Nephron progenitor cell (in vitro differentiated cells): ENCODE results near the gene CD52.

ENCODE experiments used
- DNase-seq: peaks from one replicate; pipeline ENCODE4 v3.0.0; 2021
- H3K27ac Mint-ChIP-seq: 2 replicates; pipeline ENCODE4 v1.8.0; 2021; ENCODE audit warnings: mild to moderate bottlenecking, moderate library complexity, mixed read lengths
- H3K27me3 Mint-ChIP-seq: 2 replicates; pipeline ENCODE4 v1.8.0; 2021; ENCODE audit warnings: mild to moderate bottlenecking, low read depth, mixed read lengths; ENCODE audit not compliant: poor library complexity
- H3K36me3 Mint-ChIP-seq: 2 replicates; pipeline ENCODE4 v1.8.0; 2021; ENCODE audit warnings: low read depth, mixed read lengths
- H3K4me1 Mint-ChIP-seq: 2 replicates; pipeline ENCODE4 v1.8.0; 2021; ENCODE audit warnings: mixed read lengths
- H3K4me3 Mint-ChIP-seq: 2 replicates; pipeline ENCODE4 v1.8.0; 2021; ENCODE audit warnings: mild to moderate bottlenecking, moderate library complexity, mixed read lengths
- H3K9me3 Mint-ChIP-seq: 2 replicates; pipeline ENCODE4 v1.8.0; 2021; ENCODE audit warnings: mild to moderate bottlenecking, moderate library complexity, mixed read lengths
- TF ChIP-seq, protein P1 (sequence below): fragments of 200-600 bp; sonication (generic); IDR thresholded peaks from 2 replicates; pipeline ENCODE4 v1.5.0; 2021; ENCODE audit warnings: antibody characterized with exemption

Gene CD52

DNA sequence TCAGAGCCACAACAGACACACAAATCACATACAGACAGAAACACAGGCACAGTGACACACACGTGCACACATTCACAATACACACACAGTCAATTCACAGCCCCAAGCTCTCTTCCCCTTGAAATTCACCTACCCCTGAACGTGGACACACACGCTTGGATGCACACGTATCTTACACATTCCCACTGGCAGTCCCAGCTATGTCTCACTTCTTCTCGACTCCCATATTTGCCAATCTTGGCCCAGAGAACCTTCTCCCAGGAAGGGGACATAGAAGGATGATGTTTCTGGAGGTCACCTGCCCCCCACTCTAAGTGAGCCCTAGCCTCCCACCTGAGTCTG, 34.6 kb downstream of the CD52 start:
- H3K36me3 Mint-ChIP-seq, result no peaks in the 10 kb centered on the region
- peaks cover under 1% of the 10 kb centered on the region for H3K27me3 Mint-ChIP-seq
- H3K9me3 Mint-ChIP-seq, result no peaks in the 10 kb centered on the region
- TF ChIP-seq, protein P1, sequence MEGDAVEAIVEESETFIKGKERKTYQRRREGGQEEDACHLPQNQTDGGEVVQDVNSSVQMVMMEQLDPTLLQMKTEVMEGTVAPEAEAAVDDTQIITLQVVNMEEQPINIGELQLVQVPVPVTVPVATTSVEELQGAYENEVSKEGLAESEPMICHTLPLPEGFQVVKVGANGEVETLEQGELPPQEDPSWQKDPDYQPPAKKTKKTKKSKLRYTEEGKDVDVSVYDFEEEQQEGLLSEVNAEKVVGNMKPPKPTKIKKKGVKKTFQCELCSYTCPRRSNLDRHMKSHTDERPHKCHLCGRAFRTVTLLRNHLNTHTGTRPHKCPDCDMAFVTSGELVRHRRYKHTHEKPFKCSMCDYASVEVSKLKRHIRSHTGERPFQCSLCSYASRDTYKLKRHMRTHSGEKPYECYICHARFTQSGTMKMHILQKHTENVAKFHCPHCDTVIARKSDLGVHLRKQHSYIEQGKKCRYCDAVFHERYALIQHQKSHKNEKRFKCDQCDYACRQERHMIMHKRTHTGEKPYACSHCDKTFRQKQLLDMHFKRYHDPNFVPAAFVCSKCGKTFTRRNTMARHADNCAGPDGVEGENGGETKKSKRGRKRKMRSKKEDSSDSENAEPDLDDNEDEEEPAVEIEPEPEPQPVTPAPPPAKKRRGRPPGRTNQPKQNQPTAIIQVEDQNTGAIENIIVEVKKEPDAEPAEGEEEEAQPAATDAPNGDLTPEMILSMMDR, result no peak
- peak overlapping the region; percentile 95 for H3K27ac Mint-ChIP-seq
- H3K4me1 Mint-ChIP-seq, result peaks cover 64% of the 10 kb centered on the region
- no peak for DNase-seq
- peak overlapping the region; percentile 15 for H3K4me3 Mint-ChIP-seq

GRCh38 chr1:26353210-26353859, 35.6 kb downstream of the CD52 start:
- H3K27ac Mint-ChIP-seq, result peak overlapping the region; percentile 57
- H3K36me3 Mint-ChIP-seq, result no peaks in the 10 kb centered on the region
- TF ChIP-seq, protein P1, result no peak
- no peaks in the 10 kb centered on the region for H3K9me3 Mint-ChIP-seq
- H3K27me3 Mint-ChIP-seq, result peaks cover 11% of the 10 kb centered on the region
- H3K4me3 Mint-ChIP-seq, result no peak overlapping the region
- peaks cover 59% of the 10 kb centered on the region for H3K4me1 Mint-ChIP-seq
- DNase-seq, result no peak

- Mint-ChIP-seq H3K27me3 (peaks cover 20% of the 10 kb centered on the region), H3K9me3 (no peaks in the 10 kb centered on the region), H3K27ac (peak within 1 kb of the TSS; percentile 57), H3K4me1 (peaks cover 66% of the 10 kb centered on the region), H3K36me3 (no peaks in the 10 kb centered on the region), H3K4me3 (no peak within 1 kb of the TSS)
- TF ChIP-seq, protein P1, result no peak
- DNase-seq, result no peak
Measured at GRCh38 chr1:26353976-26354820, 36.4 kb downstream of the CD52 start, which contains the start of gene CRYBG2. Gene CRYBG2, minus strand, starts transcription at chr1:26354130. Its CDS starts 7,473 bp downstream, at chr1:26346657.

- H3K36me3 Mint-ChIP-seq, result no peaks in the 10 kb centered on the region
- peaks cover 66% of the 10 kb centered on the region for H3K4me1 Mint-ChIP-seq
- no peaks in the 10 kb centered on the region for H3K9me3 Mint-ChIP-seq
- no peak overlapping the region for H3K27ac Mint-ChIP-seq
- H3K27me3 Mint-ChIP-seq, result peaks cover 28% of the 10 kb centered on the region
- no peak for DNase-seq
- TF ChIP-seq, protein P1, result no peak
- H3K4me3 Mint-ChIP-seq, result no peak overlapping the region
Measured at GRCh38 chr1:26354972-26355371, 37.2 kb downstream of the CD52 start.

GRCh38 chr1:26356106-26356505, 38.3 kb downstream of the CD52 start:
- Mint-ChIP-seq H3K4me3 (no peak overlapping the region), H3K36me3 (no peaks in the 10 kb centered on the region), H3K4me1 (peaks cover 62% of the 10 kb centered on the region), H3K27me3 (peaks cover 39% of the 10 kb centered on the region), H3K27ac (no peak overlapping the region), H3K9me3 (no peaks in the 10 kb centered on the region)
- DNase-seq, result no peak
- TF ChIP-seq, protein P1, result no peak
